Lower leg skin (tissue), 4 donors: ENCODE results near the gene POLD3. TPM values are rescaled to one million over a fixed set of nuclear protein-coding genes. Genes with fewer than 3 reads are reported as not detected.

Experiments
- DNase-seq, 2 donors: peaks; one replicate each; pipeline ENCODE4 v3.0.0-alpha.2; 2019; ENCODE audit warnings: low spot score in 2 of 2
- H3K4me3 ChIP-seq: fragments of 200-600 bp; sonication (generic); 2 replicates; pipeline ENCODE4 v1.5.1; 2017; ENCODE audit warnings: mild to moderate bottlenecking, low read depth; ENCODE audit not compliant: poor library complexity, severe bottlenecking
- CTCF ChIP-seq, 3 donors: fragments of 450-650 bp; IDR thresholded peaks; one replicate each; pipeline ENCODE4 v1.5.1; 2016; ENCODE audit warnings: antibody characterized with exemption in 3 of 3, mild to moderate bottlenecking in 3 of 3, moderate library complexity in 2 of 3
- POLR2A ChIP-seq, 2 donors: fragments of 450-650 bp; IDR thresholded peaks; one replicate each; pipeline ENCODE4 v1.6.1; 2016 to 2017; ENCODE audit warnings: antibody characterized with exemption in 2 of 2, mild to moderate bottlenecking in 1 of 2, moderate library complexity in 1 of 2
- WGBS, 2 donors: methylation state at CpG; one replicate each; pipeline ENCODE4 v1.1.5; 2018; 5-methylcytosine and 5-hydroxymethylcytosine counted together
- intact Hi-C: fragments of 100-400 bp; cut with DNase I; formaldehyde crosslinking; loops from one replicate; pipeline ENCODE4 v1.15.0; 2023; ENCODE audit warnings: low total_unique reads
- total RNA-seq, 4 donors: library from RNA; depleted of rRNA; stranded (reverse); fragments of >200 nt; gene quantifications; one replicate each; pipeline ENCODE4 v1.1.0, GENCODE V29; 2016

POLD3 gene
- total RNA-seq, 4 donors from 2014 or later: 7.0 to 18.8 (median 9.4) TPM

- peak in 1 of 2 donors; percentile 57 for DNase-seq
- TF ChIP-seq POLR2A (IDR thresholded peaks at IDR 0.05) (no peak), CTCF (IDR thresholded peaks at IDR 0.05) (no peak)
- intact Hi-C loops: no loop called here
- H3K4me3 ChIP-seq: no peak overlapping the region
- 79 to 82% methylated on average over 6 of the region's 6 CpGs for WGBS, 2 donors
Measured at GRCh38 chr11:74677131-74677530, 84.7 kb downstream of the POLD3 start.

DNA sequence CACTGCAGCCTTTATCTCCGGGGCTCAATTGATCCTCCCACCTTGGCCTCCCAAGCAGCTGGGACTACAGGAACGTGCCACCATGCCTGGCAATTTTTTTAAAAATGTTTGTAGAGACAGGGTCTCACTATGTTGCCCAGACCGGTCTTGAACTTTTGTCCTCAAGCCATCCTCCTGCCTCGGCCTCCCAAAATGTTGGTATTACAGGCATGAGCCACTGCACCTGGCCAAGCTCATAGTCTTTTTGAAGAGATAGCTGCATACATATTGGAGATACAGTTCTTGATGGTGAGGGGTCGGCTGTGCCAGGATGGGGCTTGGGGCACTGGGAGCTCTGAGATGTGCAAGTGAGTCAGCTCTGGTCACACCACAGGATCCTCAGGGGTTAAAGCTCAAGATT lies 85.7 kb downstream of the POLD3 start:
- no peak for DNase-seq
- WGBS, 2 donors: 92 to 94% methylated on average over 5 of the region's 5 CpGs
- intact Hi-C loops: no loop called here
- TF ChIP-seq POLR2A (IDR thresholded peaks at IDR 0.05) (no peak), CTCF (IDR thresholded peaks at IDR 0.05) (no peak)
- H3K4me3 ChIP-seq: no peak overlapping the region

DNA sequence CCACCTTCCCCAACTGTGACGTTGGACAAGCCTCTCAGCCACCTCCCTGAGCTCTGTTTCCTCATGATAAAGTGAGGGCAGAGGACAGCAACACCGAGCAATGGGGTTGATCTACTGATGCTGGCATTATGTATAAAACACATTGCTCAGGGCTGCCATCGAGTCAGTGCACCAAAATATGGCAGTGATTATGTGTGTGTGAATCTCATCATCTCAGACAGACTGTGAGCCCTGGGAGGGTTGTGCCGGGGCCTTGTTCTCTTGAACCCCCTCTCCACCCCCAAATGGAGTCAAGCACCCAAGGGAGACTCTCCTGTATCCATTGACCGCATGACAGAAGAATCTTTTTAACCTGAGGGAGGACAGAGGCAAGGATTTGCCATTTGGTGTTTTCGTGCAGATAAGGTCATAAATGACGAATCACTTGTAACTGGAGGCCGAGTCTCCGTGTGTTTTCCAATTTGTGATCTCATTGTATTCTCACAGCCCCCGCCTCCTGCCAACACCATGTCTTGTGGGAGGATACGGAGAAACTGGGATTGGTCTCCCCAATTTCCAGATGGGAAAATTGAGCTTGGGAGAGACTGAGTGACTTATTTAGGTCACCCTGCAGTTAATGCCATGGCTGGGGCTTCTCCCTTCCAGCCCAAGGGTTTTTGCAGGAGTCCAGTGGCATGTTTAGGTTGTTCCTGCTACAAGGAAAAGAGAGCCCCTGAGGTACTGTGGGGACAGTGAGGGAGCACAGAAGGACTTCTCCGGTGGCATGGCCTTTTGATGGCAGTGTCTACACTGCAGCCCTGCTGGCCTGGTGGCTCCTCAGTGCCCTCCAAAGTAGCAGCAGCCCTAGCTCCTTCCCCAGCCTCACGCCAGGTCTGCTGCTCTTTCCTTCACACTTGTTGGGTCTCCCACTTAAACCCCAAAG lies 86.5 kb downstream of the POLD3 start:
- 74 to 76% methylated on average over 13 of the region's 13 CpGs for WGBS, 2 donors
- peak in 1 of 2 donors; percentile 49 for DNase-seq
- TF ChIP-seq CTCF (IDR thresholded peaks at IDR 0.05): no peak
- no peak for TF ChIP-seq POLR2A (IDR thresholded peaks at IDR 0.05)
- intact Hi-C loops: no loop called here
- H3K4me3 ChIP-seq: no peak overlapping the region

- no peak for TF ChIP-seq POLR2A (IDR thresholded peaks at IDR 0.05)
- 90 to 96% methylated on average over 2 of the region's 3 CpGs for WGBS, 2 donors
- intact Hi-C loops: no loop called here
Measured at GRCh38 chr11:74679513-74679865, 87.1 kb downstream of the POLD3 start.

DNA sequence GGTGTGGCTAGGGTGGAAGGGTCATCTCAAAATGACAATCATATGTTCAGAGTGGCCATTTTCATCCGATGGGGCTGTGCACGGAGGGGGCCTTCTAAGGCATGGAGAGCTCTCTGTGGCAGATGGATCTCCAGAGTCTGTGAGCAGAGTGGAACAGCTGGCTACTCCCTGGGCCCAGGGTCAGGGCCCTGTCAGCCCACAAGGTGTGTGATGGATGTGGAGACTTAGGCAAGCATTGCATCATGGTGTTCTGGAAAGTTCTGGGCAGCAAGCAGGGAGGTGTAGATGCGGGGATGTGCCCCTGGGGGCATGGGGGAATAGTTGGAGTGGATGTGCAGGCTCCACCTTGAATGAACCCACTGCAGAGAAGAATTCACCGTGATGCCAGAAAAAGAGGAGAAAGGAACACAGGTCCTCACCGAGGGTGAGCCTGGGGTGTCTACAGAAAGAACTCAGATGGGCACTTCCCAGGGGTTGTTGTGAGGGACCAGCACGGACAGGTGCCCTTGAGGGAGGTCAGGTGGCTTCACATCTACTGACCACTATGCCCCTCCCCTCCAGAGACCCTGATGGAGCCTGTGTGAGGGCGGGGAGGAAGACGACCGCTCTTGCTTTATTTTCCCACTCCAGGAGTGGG lies 87.8 kb downstream of the POLD3 start:
- WGBS, 2 donors: 88 to 93% methylated on average over 9 of the region's 9 CpGs
- H3K4me3 ChIP-seq: no peak overlapping the region
- DNase-seq: peak in 1 of 2 donors; percentile 73
- TF ChIP-seq CTCF (IDR thresholded peaks at IDR 0.05) (no peak), POLR2A (IDR thresholded peaks at IDR 0.05) (no peak)
- intact Hi-C loops: no loop called here

More at GRCh38 chr11:74679513-74679865, 87.1 kb downstream of the POLD3 start:
- no peak overlapping the region for H3K4me3 ChIP-seq
- DNase-seq: peak in 1 of 2 donors; percentile 79
